GM13976 (cell line): Measurements from ENCODE around the gene CTRB1.

Source experiments
- DNase-seq: peaks from one replicate; pipeline ENCODE4 v3.0.0; 2012; ENCODE audit warnings: low spot score
- in situ Hi-C: fragments of 300-500 bp; cut with MboI; formaldehyde crosslinking; loops from one replicate; pipeline ENCODE4 v1.12.0; 2022; ENCODE audit warnings: low sequenced_read_pairs, mixed read lengths, inconsistent platforms; ENCODE audit not compliant: unreplicated experiment
- TF ChIP-seq, protein P1 (sequence below): IDR thresholded peaks from 2 replicates; pipeline ENCODE4 v1.5.1; 2012; ENCODE audit warnings: borderline replicate concordance, mild to moderate bottlenecking; ENCODE audit not compliant: insufficient read depth; ENCODE audit errors: extremely low read depth, missing control alignments, control extremely low read depth

The CTRB1 gene

GRCh38 chr16:75195811-75196790 is 22.7 kb upstream of the CTRB1 start:
- in situ Hi-C loops = no loop called here
- TF ChIP-seq, protein P1, sequence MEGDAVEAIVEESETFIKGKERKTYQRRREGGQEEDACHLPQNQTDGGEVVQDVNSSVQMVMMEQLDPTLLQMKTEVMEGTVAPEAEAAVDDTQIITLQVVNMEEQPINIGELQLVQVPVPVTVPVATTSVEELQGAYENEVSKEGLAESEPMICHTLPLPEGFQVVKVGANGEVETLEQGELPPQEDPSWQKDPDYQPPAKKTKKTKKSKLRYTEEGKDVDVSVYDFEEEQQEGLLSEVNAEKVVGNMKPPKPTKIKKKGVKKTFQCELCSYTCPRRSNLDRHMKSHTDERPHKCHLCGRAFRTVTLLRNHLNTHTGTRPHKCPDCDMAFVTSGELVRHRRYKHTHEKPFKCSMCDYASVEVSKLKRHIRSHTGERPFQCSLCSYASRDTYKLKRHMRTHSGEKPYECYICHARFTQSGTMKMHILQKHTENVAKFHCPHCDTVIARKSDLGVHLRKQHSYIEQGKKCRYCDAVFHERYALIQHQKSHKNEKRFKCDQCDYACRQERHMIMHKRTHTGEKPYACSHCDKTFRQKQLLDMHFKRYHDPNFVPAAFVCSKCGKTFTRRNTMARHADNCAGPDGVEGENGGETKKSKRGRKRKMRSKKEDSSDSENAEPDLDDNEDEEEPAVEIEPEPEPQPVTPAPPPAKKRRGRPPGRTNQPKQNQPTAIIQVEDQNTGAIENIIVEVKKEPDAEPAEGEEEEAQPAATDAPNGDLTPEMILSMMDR = no peak
- no peak for DNase-seq

- no peak for DNase-seq
- TF ChIP-seq, protein P1 = no peak
- in situ Hi-C loops = no loop called here
Observed at GRCh38 chr16:75196836-75197235, 22.0 kb upstream of the CTRB1 start.

DNA sequence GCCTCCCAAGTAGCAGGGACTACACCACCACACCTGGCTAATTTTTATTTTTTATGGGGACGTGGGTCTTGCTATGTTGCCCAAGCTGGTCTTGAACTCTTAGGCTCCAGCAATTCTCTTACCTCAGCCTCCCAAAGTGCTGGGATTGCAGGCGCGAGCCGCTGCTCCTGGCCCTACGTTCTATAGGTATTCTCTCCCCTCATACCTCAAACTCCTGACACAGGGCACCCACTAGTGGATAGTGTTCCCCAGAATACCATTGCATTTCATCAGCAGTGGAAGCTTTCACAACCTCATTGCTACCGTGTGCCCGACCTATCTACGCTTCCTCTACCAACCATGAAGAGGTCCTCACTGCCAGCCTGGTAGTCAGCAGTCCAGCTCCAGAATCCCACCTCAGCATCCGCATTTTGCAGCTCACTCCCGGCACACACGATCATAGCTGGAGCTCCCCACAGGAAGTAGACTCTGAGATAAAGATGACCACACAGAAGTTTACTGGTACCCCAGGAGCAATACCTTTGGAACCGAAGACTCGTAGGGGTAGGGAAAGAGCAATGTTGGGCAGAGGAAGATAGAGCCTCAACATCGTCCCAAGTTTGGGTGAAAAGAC is 21.2 kb upstream of the CTRB1 start:
- TF ChIP-seq, protein P1 = no peak
- in situ Hi-C loops = no loop called here
- no peak for DNase-seq

DNA sequence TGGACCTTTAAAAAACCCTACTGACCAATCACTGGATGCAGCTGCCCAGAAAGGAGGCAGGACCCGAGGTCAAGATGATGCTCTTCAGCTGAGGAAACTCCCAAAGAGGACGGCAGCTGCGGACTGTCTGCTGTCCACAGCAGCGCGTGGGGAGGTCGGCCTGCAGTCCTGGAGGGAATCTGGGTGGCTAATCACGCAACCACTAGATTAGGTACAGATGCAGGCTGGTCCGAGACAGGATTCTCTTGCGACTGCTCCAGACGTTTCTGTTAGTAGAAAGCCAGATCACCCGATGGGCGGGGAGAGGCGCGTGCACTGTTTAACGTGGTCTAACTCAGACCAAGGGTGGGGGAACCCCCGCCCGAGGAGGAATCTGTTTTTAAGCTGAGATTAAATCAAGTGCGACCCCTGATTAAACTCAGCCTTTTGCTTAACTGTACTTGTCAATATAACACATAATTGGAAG is 20.6 kb upstream of the CTRB1 start:
- TF ChIP-seq, protein P1 = no peak
- no peak for DNase-seq
- in situ Hi-C loops = no loop called here

DNA sequence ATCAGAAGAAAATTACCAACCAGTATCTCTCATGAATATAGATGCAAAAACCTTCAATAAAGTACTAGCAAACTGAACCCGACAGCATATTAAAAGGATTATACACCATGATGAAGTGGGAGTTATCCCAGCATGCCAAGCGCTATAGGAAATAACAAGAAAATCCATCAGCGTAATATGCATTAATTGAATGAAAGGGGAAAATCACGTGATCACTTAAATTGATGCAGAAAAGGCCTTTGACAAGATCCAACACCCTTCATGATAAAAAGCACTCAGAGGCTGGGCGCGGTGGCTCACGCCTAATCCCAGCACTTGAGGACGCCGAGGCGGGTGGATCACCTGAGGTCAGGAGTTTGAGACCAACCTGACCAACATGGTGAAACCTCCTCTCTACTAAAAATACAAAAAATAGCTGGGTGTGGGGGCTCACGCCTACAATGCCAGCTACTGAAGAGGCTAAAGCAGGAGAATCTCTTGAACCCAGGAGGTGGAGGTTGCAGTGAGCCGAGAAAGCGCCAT is 16.7 kb upstream of the CTRB1 start:
- TF ChIP-seq, protein P1 = no peak
- in situ Hi-C loops = loop anchor here (25.0 kb wide), 1 partner anchor 560 kb away; no protein-coding TSS in a partner anchor
- DNase-seq = no peak

- in situ Hi-C loops = loop anchor here (25.0 kb wide), 1 partner anchor 559 kb away; no protein-coding TSS in a partner anchor
Observed at GRCh38 chr16:75203096-75203495, 15.7 kb upstream of the CTRB1 start.

More at GRCh38 chr16:75203096-75203495, 15.7 kb upstream of the CTRB1 start:
- TF ChIP-seq, protein P1 = no peak
- DNase-seq = no peak
